Astrocyte (in vitro differentiated cells and primary cell): ENCODE data around the gene PPP1R12A. TPM values are rescaled to one million over a fixed set of nuclear protein-coding genes. Genes with fewer than 3 reads are reported as not detected.
A peak's percentile ranks its signal among the peaks of the same experiment; 100 is the strongest.

Source experiments
- DNase-seq: peaks from one replicate; pipeline ENCODE4 v3.0.0-alpha.2; 2010; ENCODE audit warnings: low read depth
- FAIRE-seq: peaks from 2 replicates; lab custom pipeline; 2011; peaks lifted over from hg19 to GRCh38; lab: Jason Lieb, UNC
- H2AFZ ChIP-seq: 2 replicates; pipeline ENCODE4 v1.6.0; 2012; ENCODE audit warnings: low read depth, low read length, inconsistent platforms
- H3K27ac ChIP-seq: 2 replicates; pipeline ENCODE4 v1.5.1; 2011; ENCODE audit warnings: low read depth, low read length, inconsistent platforms
- H3K27me3 ChIP-seq: 2 replicates; pipeline ENCODE4 v1.6.0; 2011; ENCODE audit warnings: low read length, inconsistent platforms; ENCODE audit not compliant: insufficient read depth
- H3K36me3 ChIP-seq: 2 replicates; pipeline ENCODE4 v1.5.1; 2011; ENCODE audit warnings: low read length, inconsistent platforms; ENCODE audit not compliant: insufficient read depth
- H3K4me1 ChIP-seq: 2 replicates; pipeline ENCODE4 v1.5.1; 2011; ENCODE audit warnings: low read length, inconsistent platforms; ENCODE audit not compliant: insufficient read depth
- H3K4me2 ChIP-seq: 2 replicates; pipeline ENCODE4 v1.6.0; 2012; ENCODE audit warnings: low read length, inconsistent platforms
- H3K4me3 ChIP-seq: 2 replicates; pipeline ENCODE4 v1.5.1; 2011; ENCODE audit warnings: low read depth, mild to moderate bottlenecking, low read length, inconsistent platforms; ENCODE audit not compliant: insufficient read depth
- H3K79me2 ChIP-seq: 2 replicates; pipeline ENCODE4 v1.6.0; 2012; ENCODE audit warnings: mild to moderate bottlenecking, low read length, inconsistent platforms; ENCODE audit not compliant: insufficient read depth
- H3K9ac ChIP-seq: 2 replicates; pipeline ENCODE4 v1.6.0; 2012; ENCODE audit warnings: mild to moderate bottlenecking, low read length, inconsistent platforms
- H3K9me3 ChIP-seq: 2 replicates; pipeline ENCODE4 v1.5.1; 2012; ENCODE audit warnings: low read depth, mild to moderate bottlenecking, low read length, inconsistent platforms; ENCODE audit not compliant: insufficient read depth
- H4K20me1 ChIP-seq: 2 replicates; pipeline ENCODE4 v1.6.0; 2012; ENCODE audit warnings: low read length, inconsistent platforms; ENCODE audit not compliant: insufficient read depth
- H3K27ac Mint-ChIP-seq: one replicate; pipeline ENCODE4 v1.8.0; 2021; ENCODE audit warnings: mild to moderate bottlenecking, mixed read lengths; ENCODE audit not compliant: unreplicated experiment
- H3K27me3 Mint-ChIP-seq: one replicate; pipeline ENCODE4 v1.8.0; 2021; ENCODE audit warnings: low read depth, mixed read lengths; ENCODE audit not compliant: unreplicated experiment
- H3K36me3 Mint-ChIP-seq: one replicate; pipeline ENCODE4 v1.8.0; 2021; ENCODE audit warnings: low read depth, mixed read lengths; ENCODE audit not compliant: unreplicated experiment
- H3K4me1 Mint-ChIP-seq: one replicate; pipeline ENCODE4 v1.8.0; 2021; ENCODE audit warnings: low read depth, mixed read lengths; ENCODE audit not compliant: unreplicated experiment
- H3K4me3 Mint-ChIP-seq: one replicate; pipeline ENCODE4 v1.8.0; 2021; ENCODE audit warnings: mild to moderate bottlenecking, moderate library complexity, mixed read lengths; ENCODE audit not compliant: unreplicated experiment
- H3K9me3 Mint-ChIP-seq: one replicate; pipeline ENCODE4 v1.8.0; 2021; ENCODE audit warnings: mild to moderate bottlenecking, mixed read lengths; ENCODE audit not compliant: unreplicated experiment
- EZH2 ChIP-seq: IDR thresholded peaks from 2 replicates; pipeline ENCODE4 v1.6.1; 2012; ENCODE audit warnings: mild to moderate bottlenecking, low read length, inconsistent platforms; ENCODE audit not compliant: insufficient read depth
- total RNA-seq: library from RNA; stranded (reverse); gene quantifications from 2 replicates; pipeline ENCODE4 v1.2.1, GENCODE V29; 2021
- TF ChIP-seq, protein P1 (sequence below): IDR thresholded peaks from 2 replicates; pipeline ENCODE4 v1.5.1; 2011; ENCODE audit warnings: low read depth, mild to moderate bottlenecking, inconsistent platforms, low read length, moderate library complexity; ENCODE audit not compliant: insufficient read depth

Gene PPP1R12A
- total RNA-seq, 1 donor from 2014 or later: 115 TPM

DNA sequence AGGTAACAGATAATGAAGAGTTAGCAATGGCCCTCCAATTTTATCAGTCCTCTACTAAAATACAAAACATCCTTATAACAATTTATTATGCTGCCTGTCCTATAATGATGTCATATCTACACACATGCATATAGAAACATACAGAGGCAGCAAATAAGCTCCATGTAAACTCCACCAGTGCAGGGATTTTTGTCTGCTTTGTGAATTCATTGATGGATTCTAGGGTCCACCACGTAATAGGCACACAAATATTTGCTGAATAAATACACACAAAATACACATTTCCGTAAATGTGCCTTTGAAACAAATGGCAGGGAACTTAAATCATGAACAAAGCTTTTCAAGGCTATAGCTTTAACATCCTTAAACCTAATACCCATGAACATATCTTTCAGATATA lies 34.7 kb downstream of the PPP1R12A start:
- peaks cover 33% of the 10 kb centered on the region for H3K4me1 Mint-ChIP-seq
- Histone ChIP-seq H3K9ac (no peak overlapping the region), H3K4me3 (no peak overlapping the region), H3K4me1 (peaks cover 12% of the 10 kb centered on the region), H3K27ac (no peak overlapping the region), H3K79me2 (peaks cover 92% of the 10 kb centered on the region), H3K9me3 (no peaks in the 10 kb centered on the region), H2AFZ (no peak overlapping the region), H3K36me3 (no peaks in the 10 kb centered on the region), H3K27me3 (no peaks in the 10 kb centered on the region), H4K20me1 (peaks cover 80% of the 10 kb centered on the region), H3K4me2 (no peak overlapping the region)
- TF ChIP-seq EZH2: no peak
- no peaks in the 10 kb centered on the region for H3K36me3 Mint-ChIP-seq
- DNase-seq (no peak), FAIRE-seq (no peak)
- no peaks in the 10 kb centered on the region for H3K9me3 Mint-ChIP-seq
- no peak overlapping the region for H3K4me3 Mint-ChIP-seq
- no peaks in the 10 kb centered on the region for H3K27me3 Mint-ChIP-seq
- no peak overlapping the region for H3K27ac Mint-ChIP-seq

DNA sequence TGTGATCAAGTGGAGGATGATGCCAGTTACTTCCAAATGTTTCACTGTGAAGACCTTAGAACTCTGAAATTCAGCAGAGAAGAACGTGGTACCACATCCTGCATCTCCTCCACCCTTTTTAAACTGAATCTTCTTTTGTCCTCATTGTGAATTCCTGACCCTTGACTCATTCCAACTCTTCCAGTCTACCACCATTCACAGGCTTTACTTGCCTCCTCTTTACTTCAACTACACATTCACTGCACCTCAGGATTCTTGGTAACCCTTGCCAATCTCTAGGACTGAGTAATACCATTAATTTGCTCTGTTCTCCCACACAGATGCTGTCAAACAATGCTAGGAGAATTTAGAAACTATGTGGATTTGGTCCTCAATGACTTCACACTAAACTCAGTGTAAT lies 37.3 kb downstream of the PPP1R12A start:
- H3K27me3 Mint-ChIP-seq: no peaks in the 10 kb centered on the region
- Histone ChIP-seq H3K9me3 (no peaks in the 10 kb centered on the region), H3K27me3 (no peaks in the 10 kb centered on the region), H3K4me1 (peaks cover 12% of the 10 kb centered on the region), H3K9ac (no peak overlapping the region), H3K4me2 (peak overlapping the region; percentile 34), H2AFZ (no peak overlapping the region), H3K79me2 (peaks cover 92% of the 10 kb centered on the region), H3K27ac (peak overlapping the region; percentile 44), H3K36me3 (no peaks in the 10 kb centered on the region), H3K4me3 (no peak overlapping the region), H4K20me1 (peaks cover 76% of the 10 kb centered on the region)
- FAIRE-seq: peak; percentile 99
- H3K4me1 Mint-ChIP-seq: peaks cover 48% of the 10 kb centered on the region
- peak; percentile 100 for DNase-seq
- peak overlapping the region; percentile 5 for H3K4me3 Mint-ChIP-seq
- no peaks in the 10 kb centered on the region for H3K9me3 Mint-ChIP-seq
- H3K36me3 Mint-ChIP-seq: no peaks in the 10 kb centered on the region
- peak overlapping the region; percentile 35 for H3K27ac Mint-ChIP-seq
- TF ChIP-seq, protein P1, sequence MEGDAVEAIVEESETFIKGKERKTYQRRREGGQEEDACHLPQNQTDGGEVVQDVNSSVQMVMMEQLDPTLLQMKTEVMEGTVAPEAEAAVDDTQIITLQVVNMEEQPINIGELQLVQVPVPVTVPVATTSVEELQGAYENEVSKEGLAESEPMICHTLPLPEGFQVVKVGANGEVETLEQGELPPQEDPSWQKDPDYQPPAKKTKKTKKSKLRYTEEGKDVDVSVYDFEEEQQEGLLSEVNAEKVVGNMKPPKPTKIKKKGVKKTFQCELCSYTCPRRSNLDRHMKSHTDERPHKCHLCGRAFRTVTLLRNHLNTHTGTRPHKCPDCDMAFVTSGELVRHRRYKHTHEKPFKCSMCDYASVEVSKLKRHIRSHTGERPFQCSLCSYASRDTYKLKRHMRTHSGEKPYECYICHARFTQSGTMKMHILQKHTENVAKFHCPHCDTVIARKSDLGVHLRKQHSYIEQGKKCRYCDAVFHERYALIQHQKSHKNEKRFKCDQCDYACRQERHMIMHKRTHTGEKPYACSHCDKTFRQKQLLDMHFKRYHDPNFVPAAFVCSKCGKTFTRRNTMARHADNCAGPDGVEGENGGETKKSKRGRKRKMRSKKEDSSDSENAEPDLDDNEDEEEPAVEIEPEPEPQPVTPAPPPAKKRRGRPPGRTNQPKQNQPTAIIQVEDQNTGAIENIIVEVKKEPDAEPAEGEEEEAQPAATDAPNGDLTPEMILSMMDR: no peak
- TF ChIP-seq EZH2: no peak

DNA sequence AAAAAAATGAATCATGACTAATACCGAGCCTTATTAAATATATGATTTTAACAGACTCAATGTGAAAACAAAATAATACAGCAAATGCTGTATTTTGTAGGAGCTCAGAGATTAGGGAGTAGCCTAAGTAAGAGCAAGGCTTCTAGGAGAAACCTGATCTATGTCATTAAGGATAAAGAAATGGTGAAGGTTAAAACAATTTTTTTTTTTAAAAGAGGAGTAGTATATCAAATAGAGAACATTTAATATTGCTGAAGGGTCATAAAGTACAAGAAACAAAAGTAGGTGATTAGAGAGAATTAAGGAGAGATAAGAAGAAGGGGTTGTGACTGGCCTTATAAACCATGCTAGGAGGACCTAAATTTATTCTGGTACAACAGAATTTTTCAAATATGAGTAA lies 39.1 kb downstream of the PPP1R12A start:
- Histone ChIP-seq H3K27me3 (no peaks in the 10 kb centered on the region), H3K4me3 (no peak overlapping the region), H3K79me2 (peaks cover 92% of the 10 kb centered on the region), H4K20me1 (peaks cover 71% of the 10 kb centered on the region), H3K36me3 (no peaks in the 10 kb centered on the region), H3K9me3 (no peaks in the 10 kb centered on the region), H2AFZ (no peak overlapping the region), H3K4me2 (no peak overlapping the region), H3K4me1 (peaks cover 12% of the 10 kb centered on the region), H3K27ac (no peak overlapping the region), H3K9ac (no peak overlapping the region)
- DNase-seq: no peak
- no peak for FAIRE-seq
- peak overlapping the region; percentile 37 for H3K27ac Mint-ChIP-seq
- H3K27me3 Mint-ChIP-seq: no peaks in the 10 kb centered on the region
- no peaks in the 10 kb centered on the region for H3K9me3 Mint-ChIP-seq
- no peaks in the 10 kb centered on the region for H3K36me3 Mint-ChIP-seq
- no peak overlapping the region for H3K4me3 Mint-ChIP-seq
- peaks cover 49% of the 10 kb centered on the region for H3K4me1 Mint-ChIP-seq
- TF ChIP-seq, protein P1: no peak
